ENCODE measurements around the gene NR3C2.

The NR3C2 gene

DNA sequence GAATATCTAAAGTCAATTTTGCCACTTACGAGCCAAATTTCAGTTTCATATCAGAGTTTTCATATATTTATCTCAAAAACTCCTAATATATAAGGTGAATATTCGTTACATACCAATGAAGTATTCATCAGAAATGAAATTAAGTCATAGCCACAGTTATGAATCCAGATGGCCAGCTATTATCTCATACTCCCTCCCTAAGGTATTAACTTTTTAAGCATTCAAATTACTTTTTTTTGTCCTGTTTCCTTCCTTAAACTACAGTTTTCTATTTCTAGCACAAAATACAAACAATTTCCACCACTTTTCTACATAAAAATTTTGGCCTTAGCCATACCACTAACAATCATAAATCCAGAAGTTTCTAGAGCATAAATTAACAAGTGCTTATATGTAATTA, 13.0 kb downstream of the NR3C2 start:
- no peak overlapping the region for H3K4me3 ChIP-seq (ENCODE audit: control insufficient read depth, low read depth, low read length)
- TF ChIP-seq CTCF (conservative IDR thresholded peaks at IDR 0.05; ENCODE audit: control insufficient read depth, insufficient read depth, low read depth, low read length) = no peak
- DNase-seq (ENCODE audit: low read depth) = no peak

DNA sequence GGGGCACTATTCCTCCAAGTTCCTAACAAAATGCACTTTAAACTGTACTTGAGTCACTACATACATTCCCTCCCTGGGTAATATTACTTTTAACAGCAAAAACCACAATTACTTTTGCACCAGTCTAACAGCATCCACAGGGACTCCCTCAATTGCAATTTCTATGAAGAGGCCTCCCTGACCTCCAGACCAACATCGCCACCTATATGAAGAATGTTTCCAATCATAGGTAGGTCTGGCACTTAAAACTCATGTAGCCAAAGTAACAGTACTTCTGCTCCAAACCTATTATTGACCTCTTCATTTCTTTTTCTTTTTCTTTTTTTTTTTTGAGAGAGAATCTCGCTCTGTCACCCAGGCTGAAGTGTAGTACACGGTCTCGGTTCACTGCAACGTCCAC, 15.6 kb downstream of the NR3C2 start:
- no peak for DNase-seq (ENCODE audit: low read depth)
- no peak overlapping the region for H3K4me3 ChIP-seq (ENCODE audit: control insufficient read depth, low read depth, low read length)
- TF ChIP-seq CTCF (conservative IDR thresholded peaks at IDR 0.05; ENCODE audit: control insufficient read depth, insufficient read depth, low read depth, low read length) = no peak

- no peak for DNase-seq (ENCODE audit: low read depth)
- TF ChIP-seq CTCF (conservative IDR thresholded peaks at IDR 0.05; ENCODE audit: control insufficient read depth, insufficient read depth, low read depth, low read length) = no peak
- H3K4me3 ChIP-seq (ENCODE audit: control insufficient read depth, low read depth, low read length) = no peak overlapping the region
Observed at GRCh38 chr4:148425327-148426110, 16.7 kb downstream of the NR3C2 start.

DNA sequence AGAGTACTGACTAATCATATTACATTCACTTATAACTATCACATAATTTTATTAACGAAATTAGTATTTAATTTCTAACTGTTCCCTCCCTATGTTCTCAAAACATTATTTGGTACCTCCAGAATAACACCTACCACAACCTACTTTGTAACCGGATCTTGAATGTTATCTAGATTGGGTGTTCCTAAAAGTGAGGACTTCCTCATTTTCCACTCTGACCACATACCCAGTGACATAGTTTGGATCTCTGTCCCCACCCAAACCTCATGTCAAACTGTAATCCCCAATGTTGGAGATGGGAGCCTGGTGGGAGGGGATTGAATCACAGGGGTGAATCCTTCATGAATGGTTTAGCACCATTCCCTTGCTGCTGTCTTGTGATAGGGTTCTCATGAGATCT, 21.8 kb downstream of the NR3C2 start:
- TF ChIP-seq CTCF (conservative IDR thresholded peaks at IDR 0.05; ENCODE audit: control insufficient read depth, insufficient read depth, low read depth, low read length) = no peak
- H3K4me3 ChIP-seq (ENCODE audit: control insufficient read depth, low read depth, low read length) = no peak overlapping the region
- DNase-seq (ENCODE audit: low read depth) = no peak

GRCh38 chr4:148415500-148415899, 26.7 kb downstream of the NR3C2 start:
- no peak overlapping the region for H3K4me3 ChIP-seq (ENCODE audit: control insufficient read depth, low read depth, low read length)
- TF ChIP-seq CTCF (conservative IDR thresholded peaks at IDR 0.05; ENCODE audit: control insufficient read depth, insufficient read depth, low read depth, low read length) = no peak
- peak; percentile 12 for DNase-seq (ENCODE audit: low read depth)

GRCh38 chr4:148412460-148412994, 29.7 kb downstream of the NR3C2 start:
- DNase-seq (ENCODE audit: low read depth) = no peak
- no peak for TF ChIP-seq CTCF (conservative IDR thresholded peaks at IDR 0.05; ENCODE audit: control insufficient read depth, insufficient read depth, low read depth, low read length)

More at GRCh38 chr4:148412460-148412994, 29.7 kb downstream of the NR3C2 start:
- H3K4me3 ChIP-seq (ENCODE audit: control insufficient read depth, low read depth, low read length) = no peak overlapping the region
